Tibial artery (tissue), 4 donors: ENCODE data around the gene CR2.

Experiments
- DNase-seq, 2 donors: peaks; one replicate each; pipeline ENCODE4 v3.0.0-alpha.2; 2019
- H3K27ac ChIP-seq, 2 donors: fragments of 200-600 bp; sonication (generic) in 1 of 2; 1 replicate in 1 of 2; 2 replicates in 1 of 2; pipeline ENCODE4 v1.5.1; 2018 to 2019; ENCODE audit warnings: mild to moderate bottlenecking in 1 of 2
- H3K27me3 ChIP-seq, 2 donors: fragments of 200-600 bp; sonication (generic) in 1 of 2; one replicate each; pipeline versions ENCODE4 v1.5.1 to v1.6.0; 2016 to 2019
- H3K36me3 ChIP-seq, 3 donors: fragments of 200-600 bp; sonication (generic) in 2 of 3; one replicate each; pipeline ENCODE4 v1.5.1; 2016 to 2019; ENCODE audit warnings: mild to moderate bottlenecking in 2 of 3
- H3K4me1 ChIP-seq, 4 donors: fragments of 200-600 bp; sonication (generic) in 2 of 4; 1 replicate in 3 of 4; 2 replicates in 1 of 4; pipeline ENCODE4 v1.5.1; 2016 to 2019
- H3K4me3 ChIP-seq, 2 donors: fragments of 200-600 bp; sonication (generic) in 1 of 2; 1 replicate in 1 of 2; 2 replicates in 1 of 2; pipeline ENCODE4 v1.5.1; 2018 to 2019; ENCODE audit warnings: mild to moderate bottlenecking in 2 of 2
- H3K9me3 ChIP-seq, 3 donors: fragments of 200-600 bp; sonication (generic) in 1 of 3; one replicate each; pipeline ENCODE4 v1.5.1; 2016 to 2019
- CTCF ChIP-seq, 2 experiments: fragments of 200-600 bp in 1 of 2; fragments of 450-650 bp in 1 of 2; IDR thresholded peaks; one replicate each; pipeline ENCODE4 v1.5.1; 2017 to 2019; ENCODE audit warnings: antibody characterized with exemption in 2 of 2, mild to moderate bottlenecking in 1 of 2, moderate library complexity in 1 of 2
- intact Hi-C: fragments of 100-400 bp; cut with DNase I; formaldehyde crosslinking; loops from one replicate; pipeline ENCODE4 v1.15.0; 2023; ENCODE audit warnings: low total_unique reads

CR2 gene

GRCh38 chr1:207453710-207454045 lies 450 bp upstream of the CR2 start:
- DNase-seq, result no peak
- Histone ChIP-seq H3K27me3 (peaks cover 0 to 42% of the 10 kb centered on the region in 2 donors), H3K4me3 (no peak overlapping the region), H3K36me3 (no peaks in the 10 kb centered on the region), H3K9me3 (no peaks in the 10 kb centered on the region), H3K4me1 (peaks cover 0 to 10% (median 10%) of the 10 kb centered on the region in 4 donors), H3K27ac (no peak overlapping the region)
- intact Hi-C loops, result no loop called here
- no peak for TF ChIP-seq CTCF (IDR thresholded peaks at IDR 0.05)

- no peaks in the 10 kb centered on the region for H3K36me3 ChIP-seq
- H3K27ac ChIP-seq, result no peak overlapping the region
- H3K9me3 ChIP-seq, result no peaks in the 10 kb centered on the region
- intact Hi-C loops, result no loop called here
- H3K4me3 ChIP-seq, result no peak overlapping the region
- peaks cover 0 to 10% (median 10%) of the 10 kb centered on the region in 4 donors for H3K4me1 ChIP-seq
- no peak for DNase-seq
- no peak for TF ChIP-seq CTCF (IDR thresholded peaks at IDR 0.05)
- peaks cover 0 to 42% of the 10 kb centered on the region in 2 donors for H3K27me3 ChIP-seq
Measured at GRCh38 chr1:207455183-207455754, 1.1 kb downstream of the CR2 start.

GRCh38 chr1:207458414-207458813 lies 4.3 kb downstream of the CR2 start:
- intact Hi-C loops, result no loop called here
- Histone ChIP-seq H3K4me3 (no peak overlapping the region), H3K27me3 (peaks cover 0 to 29% of the 10 kb centered on the region in 2 donors), H3K4me1 (peaks cover 0 to 10% (median 10%) of the 10 kb centered on the region in 4 donors), H3K36me3 (no peaks in the 10 kb centered on the region), H3K27ac (no peak overlapping the region), H3K9me3 (no peaks in the 10 kb centered on the region)
- no peak for DNase-seq
- TF ChIP-seq CTCF (IDR thresholded peaks at IDR 0.05), result no peak

GRCh38 chr1:207459008-207459407 lies 4.9 kb downstream of the CR2 start:
- no peak for DNase-seq
- Histone ChIP-seq H3K4me3 (no peak overlapping the region), H3K27me3 (peaks cover 0 to 24% of the 10 kb centered on the region in 2 donors), H3K4me1 (peaks cover 0 to 8% (median 8%) of the 10 kb centered on the region in 4 donors), H3K9me3 (no peaks in the 10 kb centered on the region), H3K27ac (no peak overlapping the region), H3K36me3 (no peaks in the 10 kb centered on the region)
- TF ChIP-seq CTCF (IDR thresholded peaks at IDR 0.05), result no peak
- intact Hi-C loops, result no loop called here

GRCh38 chr1:207461649-207462048 lies 7.5 kb downstream of the CR2 start:
- TF ChIP-seq CTCF (IDR thresholded peaks at IDR 0.05), result no peak
- DNase-seq, result no peak
- no peaks in the 10 kb centered on the region for H3K27me3 ChIP-seq
- H3K4me3 ChIP-seq, result no peak overlapping the region
- H3K27ac ChIP-seq, result no peak overlapping the region
- intact Hi-C loops, result no loop called here
- no peaks in the 10 kb centered on the region for H3K9me3 ChIP-seq
- H3K4me1 ChIP-seq, result no peaks in the 10 kb centered on the region
- no peaks in the 10 kb centered on the region for H3K36me3 ChIP-seq

GRCh38 chr1:207462535-207462934 lies 8.4 kb downstream of the CR2 start:
- no peaks in the 10 kb centered on the region for H3K27me3 ChIP-seq
- intact Hi-C loops, result no loop called here
- no peak for DNase-seq
- no peaks in the 10 kb centered on the region for H3K36me3 ChIP-seq
- H3K9me3 ChIP-seq, result no peaks in the 10 kb centered on the region
- H3K27ac ChIP-seq, result no peak overlapping the region
- H3K4me3 ChIP-seq, result no peak overlapping the region
- no peaks in the 10 kb centered on the region for H3K4me1 ChIP-seq
- TF ChIP-seq CTCF (IDR thresholded peaks at IDR 0.05), result no peak
